IMR-90 (cell line): ENCODE data around the gene CYP17A1. TPM values are rescaled to one million over a fixed set of nuclear protein-coding genes. Genes with fewer than 3 reads are reported as not detected.

Source experiments
- ATAC-seq: fragments of 200-7000 bp; cut with Tn5 transposase; 2 replicates; pipeline ENCODE4 v1.9.1; 2020; ENCODE audit warnings: low read depth, mild to moderate bottlenecking, moderate library complexity
- BruUV-seq: library from RNA; stranded (reverse); fragments of 400-500 nt; replicated peaks from 2 replicates; lab custom pipeline; 2021; lab: Mats Ljungman, UMichigan
- CTCF ChIA-PET: fragments of 300-600 bp; formaldehyde crosslinking; extraction: SDS; loops from one replicate; lab custom pipeline; 2021; ENCODE audit warnings: antibody characterized with exemption; lab: Yijun Ruan, JAX
- POLR2A ChIA-PET: fragments of 300-600 bp; sonication (Branson Sonifier 250); formaldehyde crosslinking; loops from one replicate; lab custom pipeline; 2022; ENCODE audit warnings: antibody characterized with exemption; ENCODE audit not compliant: unreplicated experiment; lab: Charles Lee
- DNase-seq: peaks from one replicate; pipeline ENCODE4 v3.0.0; 2013
- H2AFZ ChIP-seq: replicated peaks from 2 replicates; pipeline ENCODE3; 2013; ENCODE audit warnings: low read length, mild to moderate bottlenecking; ENCODE audit not compliant: poor library complexity
- H2AK5ac ChIP-seq: 2 replicates; pipeline ENCODE4 v1.6.1; 2013; ENCODE audit warnings: low read depth, low read length, inconsistent platforms
- H2AK9ac ChIP-seq: replicated peaks from 2 replicates; pipeline ENCODE3; 2013; ENCODE audit warnings: mild to moderate bottlenecking, low read depth, low read length, moderate library complexity; ENCODE audit not compliant: poor library complexity
- H2BK120ac ChIP-seq: 2 replicates; pipeline ENCODE4 v1.6.1; 2013; ENCODE audit warnings: low read depth, low read length, inconsistent platforms
- H2BK15ac ChIP-seq: 3 replicates; pipeline ENCODE4 v1.6.1; 2013; ENCODE audit warnings: low read depth, low read length, inconsistent platforms
- H2BK20ac ChIP-seq: 2 replicates; pipeline ENCODE4 v1.6.1; 2013; ENCODE audit warnings: low read depth, mild to moderate bottlenecking, inconsistent platforms, low read length, moderate library complexity
- H2BK5ac ChIP-seq: 2 replicates; pipeline ENCODE4 v1.6.1; 2013; ENCODE audit warnings: mild to moderate bottlenecking, low read depth, low read length, inconsistent platforms; ENCODE audit not compliant: poor library complexity, severe bottlenecking
- H3K14ac ChIP-seq: replicated peaks from 2 replicates; pipeline ENCODE4 v1.6.1; 2013; ENCODE audit warnings: low read depth, low read length, inconsistent platforms
- H3K18ac ChIP-seq: 2 replicates; pipeline ENCODE4 v1.6.1; 2013; ENCODE audit warnings: low read depth, low read length, control low read depth
- H3K23ac ChIP-seq: 2 replicates; pipeline ENCODE4 v1.6.1; 2013; ENCODE audit warnings: low read depth, low read length, inconsistent platforms
- H3K27ac ChIP-seq: 2 replicates; pipeline ENCODE4 v1.5.1; 2013; ENCODE audit warnings: mild to moderate bottlenecking, control low read depth, low read length; ENCODE audit not compliant: insufficient read depth
- H3K27me3 ChIP-seq: 2 replicates; pipeline ENCODE4 v1.6.1; 2013; ENCODE audit warnings: low read length; ENCODE audit not compliant: control insufficient read depth, insufficient read depth
- H3K36me3 ChIP-seq: 2 replicates; pipeline ENCODE4 v1.6.1; 2013; ENCODE audit warnings: low read length, mixed read lengths; ENCODE audit not compliant: control insufficient read depth, insufficient read depth
- H3K4ac ChIP-seq: 2 replicates; pipeline ENCODE4 v1.6.1; 2013; ENCODE audit warnings: low read depth, low read length, inconsistent platforms
- H3K4me1 ChIP-seq: 2 replicates; pipeline ENCODE4 v1.6.1; 2013; ENCODE audit warnings: low read length, mixed read lengths; ENCODE audit not compliant: control insufficient read depth, insufficient read depth
- H3K4me2 ChIP-seq: 2 replicates; pipeline ENCODE4 v1.6.1; 2013; ENCODE audit warnings: low read depth, mild to moderate bottlenecking, control low read depth, low read length, moderate library complexity
- H3K4me3 ChIP-seq: 2 replicates; pipeline ENCODE4 v1.5.1; 2013; ENCODE audit warnings: low read depth, mild to moderate bottlenecking, control low read depth, low read length, moderate library complexity; ENCODE audit not compliant: insufficient read depth
- H3K56ac ChIP-seq: 2 replicates; pipeline ENCODE4 v1.6.1; 2013; ENCODE audit warnings: low read length, inconsistent platforms; ENCODE audit not compliant: insufficient read depth; ENCODE audit errors: extremely low read depth
- H3K79me1 ChIP-seq, 2 experiments: 2 replicates each; pipeline ENCODE4 v1.6.1; 2013; ENCODE audit warnings: low read length in 2 of 2, inconsistent platforms in 1 of 2, low read depth in 1 of 2
- H3K9ac ChIP-seq: 2 replicates; pipeline ENCODE4 v1.6.1; 2013; ENCODE audit warnings: low read depth, low read length, control low read depth
- H3K9me1 ChIP-seq: 2 replicates; pipeline ENCODE4 v1.6.1; 2013; ENCODE audit warnings: low read length, inconsistent platforms; ENCODE audit not compliant: insufficient read depth
- H3K9me3 ChIP-seq: 2 replicates; pipeline ENCODE4 v1.6.1; 2013; ENCODE audit warnings: low read length; ENCODE audit not compliant: control insufficient read depth, insufficient read depth
- H4K20me1 ChIP-seq: 2 replicates; pipeline ENCODE4 v1.6.1; 2013; ENCODE audit warnings: low read length, inconsistent platforms; ENCODE audit not compliant: insufficient read depth
- H4K5ac ChIP-seq: 2 replicates; pipeline ENCODE4 v1.6.1; 2013; ENCODE audit warnings: mild to moderate bottlenecking, low read depth, low read length, control low read depth
- H4K8ac ChIP-seq, 2 experiments: 2 replicates each; pipeline ENCODE4 v1.6.1; 2013; ENCODE audit warnings: low read depth in 2 of 2, low read length in 2 of 2, control low read depth in 1 of 2, inconsistent platforms in 1 of 2
- H4K91ac ChIP-seq: 2 replicates; pipeline ENCODE4 v1.6.1; 2013; ENCODE audit warnings: low read depth, low read length, inconsistent platforms; ENCODE audit not compliant: insufficient read depth
- CEBPB ChIP-seq: IDR thresholded peaks from 2 replicates; pipeline ENCODE4 v1.6.1; 2012; ENCODE audit warnings: low read depth, low read length, improper control_type of control experiment
- CHD1 ChIP-seq: IDR thresholded peaks from 2 replicates; pipeline ENCODE4 v1.6.1; 2012; ENCODE audit warnings: low read depth, low read length, improper control_type of control experiment
- MAZ ChIP-seq: IDR thresholded peaks from 2 replicates; pipeline ENCODE4 v1.6.1; 2012; ENCODE audit warnings: low read depth, mild to moderate bottlenecking, low read length, improper control_type of control experiment, moderate library complexity, borderline replicate concordance
- MXI1 ChIP-seq: IDR thresholded peaks from 2 replicates; pipeline ENCODE4 v1.6.1; 2012; ENCODE audit warnings: low read depth, mild to moderate bottlenecking, low read length, moderate library complexity, borderline replicate concordance
- NFE2L2 ChIP-seq: fragments of 150-350 bp; IDR thresholded peaks from 2 replicates; pipeline ENCODE4 v1.6.1; 2016; ENCODE audit warnings: low read depth, mild to moderate bottlenecking, low read length
- POLR2A ChIP-seq: IDR thresholded peaks from 2 replicates; pipeline ENCODE4 v1.6.1; 2012; ENCODE audit warnings: mild to moderate bottlenecking, low read depth, low read length
- RAD21 ChIP-seq: IDR thresholded peaks from 2 replicates; pipeline ENCODE4 v1.6.1; 2012; ENCODE audit warnings: low read length, improper control_type of control experiment
- RCOR1 ChIP-seq: IDR thresholded peaks from 2 replicates; pipeline ENCODE4 v1.6.1; 2012; ENCODE audit warnings: mild to moderate bottlenecking, low read length, improper control_type of control experiment; ENCODE audit not compliant: insufficient replicate concordance
- RFX5 ChIP-seq: IDR thresholded peaks from 2 replicates; pipeline ENCODE4 v1.8.0; 2012; ENCODE audit warnings: low read depth, mild to moderate bottlenecking, low read length, moderate library complexity
- SMC3 ChIP-seq: fragments of 150-350 bp; IDR thresholded peaks from 2 replicates; pipeline ENCODE4 v1.6.1; 2016; ENCODE audit warnings: low read depth, mild to moderate bottlenecking, antibody characterized with exemption, low read length, moderate library complexity
- WGBS, 2 experiments: methylation state at CpG; one replicate each; pipeline versions ENCODE4 v1.1.5 to v1.1.7; 2013; ENCODE audit warnings: missing lambda C conversion rate in 2 of 2; ENCODE audit not compliant: insufficient read length in 1 of 2; ENCODE audit errors: extremely low coverage in 2 of 2; 5-methylcytosine and 5-hydroxymethylcytosine counted together
- dilution Hi-C: fragments of 300-500 bp; cut with HindIII; formaldehyde crosslinking; loops from one replicate; pipeline ENCODE4 v1.14.3; 2018; ENCODE audit warnings: low sequenced_read_pairs; ENCODE audit not compliant: unreplicated experiment
- in situ Hi-C: fragments of 300-500 bp; cut with MboI; formaldehyde crosslinking; loops from 3 replicates; pipeline ENCODE4 v1.14.3; 2019; ENCODE audit warnings: low sequenced_read_pairs, inconsistent platforms, mixed read lengths
- intact Hi-C: fragments of 100-400 bp; cut with micrococcal nuclease; formaldehyde crosslinking; loops from 2 replicates; pipeline ENCODE4 v1.10.0; 2022
- polyA plus RNA-seq, 3 experiments: library from polyadenylated mRNA; depleted of rRNA; stranded (reverse); fragments of >200 nt; gene quantifications; 2 replicates each; pipeline ENCODE4 v1.2.3, GENCODE V29; 2012; ENCODE audit warnings: low replicate concordance in 1 of 3
- total RNA-seq: library from RNA; depleted of rRNA; stranded (reverse); fragments of >200 nt; gene quantifications from 2 replicates; pipeline ENCODE4 v1.2.3, GENCODE V29; 2012
- TF ChIP-seq, protein P1 (sequence below): fragments of 150-350 bp; IDR thresholded peaks from 2 replicates; pipeline ENCODE4 v1.6.1; 2017; ENCODE audit warnings: mild to moderate bottlenecking, antibody characterized with exemption, low read length, low read depth
- TF ChIP-seq, protein P2 (sequence below): conservative IDR thresholded peaks from 2 replicates; pipeline ENCODE4 v1.5.1; 2012; ENCODE audit warnings: mild to moderate bottlenecking, low read depth, low read length, improper control_type of control experiment

CYP17A1 gene
- total and polyA plus RNA-seq, 2 of the 4 experiments (the other 2 are of a cell fraction) = not detected

DNA sequence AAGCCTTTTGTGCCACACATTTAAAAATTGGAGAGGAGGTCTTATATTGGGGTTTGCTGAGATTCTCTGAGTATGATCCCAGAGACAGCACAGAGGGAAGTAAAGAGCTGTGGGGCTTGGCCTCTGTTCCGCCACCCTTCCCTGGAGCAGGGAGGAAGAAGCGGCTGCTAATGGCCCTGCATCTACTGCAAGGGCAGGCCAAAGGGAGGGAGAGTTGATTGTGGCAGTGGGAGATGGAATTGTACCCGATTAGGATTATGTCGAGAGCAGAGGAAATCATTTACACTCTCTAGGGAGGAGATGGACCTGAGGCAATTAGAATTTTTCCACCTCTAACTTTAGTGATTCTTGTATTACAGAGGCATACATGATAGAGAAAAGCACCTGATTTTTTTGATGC lies 28.8 kb downstream of the CYP17A1 start:
- no peak overlapping the region for H3K56ac ChIP-seq
- DNase-seq (no peak), ATAC-seq (no peak)
- no peak overlapping the region for H3K9ac ChIP-seq
- CTCF ChIA-PET = no interaction called here
- H3K4me1 ChIP-seq = peaks cover 2% of the 10 kb centered on the region; the same call in 1 of the 2 replicates
- H2BK120ac ChIP-seq = no peak overlapping the region
- no peak overlapping the region for H2BK15ac ChIP-seq
- no peak overlapping the region for H2AFZ ChIP-seq
- no peak overlapping the region for H4K8ac ChIP-seq
- H3K36me3 ChIP-seq = peaks cover 39% of the 10 kb centered on the region
- in situ Hi-C loops = no loop called here
- H3K23ac ChIP-seq = no peak overlapping the region
- dilution Hi-C loops = no loop called here
- H3K27me3 ChIP-seq = no peaks in the 10 kb centered on the region
- TF ChIP-seq CHD1 = no peak
- TF ChIP-seq SMC3 = no peak
- no peak for TF ChIP-seq RFX5
- TF ChIP-seq RCOR1 = no peak
- TF ChIP-seq MAZ = no peak
- no peak for TF ChIP-seq RAD21
- TF ChIP-seq NFE2L2 = no peak
- no peak for TF ChIP-seq POLR2A
- TF ChIP-seq, protein P1, sequence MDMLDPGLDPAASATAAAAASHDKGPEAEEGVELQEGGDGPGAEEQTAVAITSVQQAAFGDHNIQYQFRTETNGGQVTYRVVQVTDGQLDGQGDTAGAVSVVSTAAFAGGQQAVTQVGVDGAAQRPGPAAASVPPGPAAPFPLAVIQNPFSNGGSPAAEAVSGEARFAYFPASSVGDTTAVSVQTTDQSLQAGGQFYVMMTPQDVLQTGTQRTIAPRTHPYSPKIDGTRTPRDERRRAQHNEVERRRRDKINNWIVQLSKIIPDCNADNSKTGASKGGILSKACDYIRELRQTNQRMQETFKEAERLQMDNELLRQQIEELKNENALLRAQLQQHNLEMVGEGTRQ = no peak
- TF ChIP-seq, protein P2, sequence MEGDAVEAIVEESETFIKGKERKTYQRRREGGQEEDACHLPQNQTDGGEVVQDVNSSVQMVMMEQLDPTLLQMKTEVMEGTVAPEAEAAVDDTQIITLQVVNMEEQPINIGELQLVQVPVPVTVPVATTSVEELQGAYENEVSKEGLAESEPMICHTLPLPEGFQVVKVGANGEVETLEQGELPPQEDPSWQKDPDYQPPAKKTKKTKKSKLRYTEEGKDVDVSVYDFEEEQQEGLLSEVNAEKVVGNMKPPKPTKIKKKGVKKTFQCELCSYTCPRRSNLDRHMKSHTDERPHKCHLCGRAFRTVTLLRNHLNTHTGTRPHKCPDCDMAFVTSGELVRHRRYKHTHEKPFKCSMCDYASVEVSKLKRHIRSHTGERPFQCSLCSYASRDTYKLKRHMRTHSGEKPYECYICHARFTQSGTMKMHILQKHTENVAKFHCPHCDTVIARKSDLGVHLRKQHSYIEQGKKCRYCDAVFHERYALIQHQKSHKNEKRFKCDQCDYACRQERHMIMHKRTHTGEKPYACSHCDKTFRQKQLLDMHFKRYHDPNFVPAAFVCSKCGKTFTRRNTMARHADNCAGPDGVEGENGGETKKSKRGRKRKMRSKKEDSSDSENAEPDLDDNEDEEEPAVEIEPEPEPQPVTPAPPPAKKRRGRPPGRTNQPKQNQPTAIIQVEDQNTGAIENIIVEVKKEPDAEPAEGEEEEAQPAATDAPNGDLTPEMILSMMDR = no peak
- no peak for TF ChIP-seq CEBPB
- TF ChIP-seq MXI1 = no peak
- no peak overlapping the region for H3K14ac ChIP-seq
- POLR2A ChIA-PET = no interaction called here
- no peak overlapping the region for H4K91ac ChIP-seq
- no peak overlapping the region for H2BK5ac ChIP-seq
- H3K4ac ChIP-seq = no peak overlapping the region
- H4K5ac ChIP-seq = no peak overlapping the region
- H2AK9ac ChIP-seq = no peak overlapping the region
- peaks cover 5% of the 10 kb centered on the region; the same call in 1 of the 2 replicates for H3K9me1 ChIP-seq
- peaks cover 23 to 24% of the 10 kb centered on the region in 2 experiments for H3K79me1 ChIP-seq
- H2AK5ac ChIP-seq = no peak overlapping the region
- WGBS, 2 experiments = 100% methylated on average over 2 of the region's 4 CpGs; no CpG with 5 or more reads in 1 of the 2 experiments
- intact Hi-C loops = no loop called here
- H3K4me2 ChIP-seq = no peak overlapping the region
- H3K9me3 ChIP-seq = no peaks in the 10 kb centered on the region; the same call in 1 of the 2 replicates
- H3K27ac ChIP-seq = no peak overlapping the region
- H4K20me1 ChIP-seq = no peaks in the 10 kb centered on the region; the same call in 1 of the 2 replicates
- H3K18ac ChIP-seq = no peak overlapping the region
- no TSS peak for BruUV-seq
- no peak overlapping the region for H2BK20ac ChIP-seq
- H3K4me3 ChIP-seq = no peak overlapping the region
